ENCODE results near the gene MAPKBP1. TPM values are rescaled to one million over a fixed set of nuclear protein-coding genes. Genes with fewer than 3 reads are reported as not detected.
A peak's percentile ranks its signal among the peaks of the same experiment; 100 is the strongest.

The MAPKBP1 gene
- total and polyA plus RNA-seq, 3 experiments from 2014 or later, result 4.8 to 17.8 (median 16.0) TPM

GRCh38 chr15:41860049-41860828, 86.0 kb downstream of the MAPKBP1 start:
- Mint-ChIP-seq H3K9me3 (no peaks in the 10 kb centered on the region), H3K4me1 (peaks cover 11 to 14% (median 11%) of the 10 kb centered on the region in 3 donors), H3K27ac (no peak overlapping the region), H3K4me3 (no peak overlapping the region), H3K36me3 (no peaks in the 10 kb centered on the region), H3K27me3 (peaks cover 0 to 2% of the 10 kb centered on the region in 2 donors)
- Histone ChIP-seq H3K27me3 (ENCODE audit: insufficient read depth, low read length, poor library complexity, severe bottlenecking) (no peaks in the 10 kb centered on the region), H3K36me3 (ENCODE audit: insufficient read depth, low read length) (no peaks in the 10 kb centered on the region), H3K9me3 (ENCODE audit: low read length) (no peaks in the 10 kb centered on the region), H3K27ac (ENCODE audit: low read depth, low read length) (no peak overlapping the region), H3K4me3 (ENCODE audit: low read length) (no peak overlapping the region), H3K4me1 (ENCODE audit: insufficient read depth, low read length) (no peaks in the 10 kb centered on the region)
- CTCF ChIA-PET, result no interaction called here
- DNase-seq, result no peak
- POLR2A ChIA-PET, result no interaction called here

DNA sequence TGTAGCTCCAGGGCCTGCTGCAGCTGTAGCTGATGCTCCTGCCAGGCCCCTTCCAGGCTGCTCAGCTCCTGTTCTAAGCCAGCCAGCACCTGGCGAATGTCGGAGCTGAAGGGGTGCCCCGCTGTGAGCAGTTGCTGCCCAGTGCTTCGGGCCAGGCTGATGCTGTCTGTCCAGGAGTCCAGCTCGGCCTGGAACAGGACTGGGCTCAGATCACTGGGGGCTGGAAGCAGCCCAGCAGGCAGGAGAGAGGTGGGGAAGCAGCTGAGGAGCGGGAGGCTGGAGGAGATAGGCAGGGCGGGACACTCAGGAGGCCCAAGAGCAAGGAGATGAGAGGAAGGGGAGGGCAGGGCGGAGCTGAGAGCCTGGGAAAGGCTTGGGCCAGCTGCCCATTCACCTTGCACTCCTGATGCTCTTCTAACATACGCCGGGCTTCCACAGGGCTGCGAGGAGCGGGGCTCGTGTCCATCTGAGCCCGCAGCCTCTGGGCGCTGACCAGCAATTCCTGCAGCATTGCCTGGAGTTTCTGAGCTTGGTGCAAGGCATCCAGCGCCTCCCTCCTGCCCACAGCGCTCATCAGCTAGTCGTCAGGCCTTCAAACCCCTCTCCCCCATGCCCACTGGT, 87.6 kb downstream of the MAPKBP1 start:
- no peaks in the 10 kb centered on the region for H3K27me3 Mint-ChIP-seq
- CTCF ChIA-PET, result interaction anchor here (0.9 to 1.6 kb wide), 4 partner anchors 9 to 88 kb away, joined by 3 to 4 read pairs (median 3); partner anchors contain the start of gene MAPKBP1
- no peak for DNase-seq
- no peak overlapping the region for H3K27ac Mint-ChIP-seq
- no peaks in the 10 kb centered on the region for H3K9me3 Mint-ChIP-seq
- H3K9me3 ChIP-seq (ENCODE audit: low read length), result no peaks in the 10 kb centered on the region
- H3K4me3 Mint-ChIP-seq, result no peak overlapping the region
- no peaks in the 10 kb centered on the region for H3K4me1 ChIP-seq (ENCODE audit: insufficient read depth, low read length)
- H3K4me3 ChIP-seq (ENCODE audit: low read length), result no peak overlapping the region
- H3K27ac ChIP-seq (ENCODE audit: low read depth, low read length), result no peak overlapping the region
- no peaks in the 10 kb centered on the region for H3K27me3 ChIP-seq (ENCODE audit: insufficient read depth, low read length, poor library complexity, severe bottlenecking)
- no peaks in the 10 kb centered on the region for H3K36me3 ChIP-seq (ENCODE audit: insufficient read depth, low read length)
- H3K36me3 Mint-ChIP-seq, result no peaks in the 10 kb centered on the region
- POLR2A ChIA-PET, result interaction anchor here (0.5 kb wide), 1 partner anchor 271 kb away, joined by 3 read pairs; no protein-coding TSS in a partner anchor
- H3K4me1 Mint-ChIP-seq, result peaks cover 12 to 17% (median 14%) of the 10 kb centered on the region in 3 donors

- Mint-ChIP-seq H3K9me3 (no peaks in the 10 kb centered on the region), H3K27me3 (no peaks in the 10 kb centered on the region), H3K36me3 (no peaks in the 10 kb centered on the region), H3K27ac (peak overlapping the region in 3 of 8 donors; percentile 24 to 76 (median 56)), H3K4me3 (peak overlapping the region in 2 of 7 donors; percentile 12 to 15), H3K4me1 (peaks cover 12 to 17% (median 14%) of the 10 kb centered on the region in 3 donors)
- Histone ChIP-seq H3K27ac (ENCODE audit: low read depth, low read length) (no peak overlapping the region), H3K36me3 (ENCODE audit: insufficient read depth, low read length) (no peaks in the 10 kb centered on the region), H3K9me3 (ENCODE audit: low read length) (no peaks in the 10 kb centered on the region), H3K4me1 (ENCODE audit: insufficient read depth, low read length) (no peaks in the 10 kb centered on the region), H3K27me3 (ENCODE audit: insufficient read depth, low read length, poor library complexity, severe bottlenecking) (no peaks in the 10 kb centered on the region), H3K4me3 (ENCODE audit: low read length) (no peak overlapping the region)
- ChIA-PET CTCF (interaction anchor here (1.1 to 1.6 kb wide), 3 partner anchors 8 to 89 kb away, joined by 3 to 4 read pairs (median 3); partner anchors contain the start of gene MAPKBP1), POLR2A (no interaction called here)
- DNase-seq, result no peak
Observed at GRCh38 chr15:41862515-41863116, 88.3 kb downstream of the MAPKBP1 start.

- Histone ChIP-seq H3K4me3 (ENCODE audit: low read length) (no peak overlapping the region), H3K27me3 (ENCODE audit: insufficient read depth, low read length, poor library complexity, severe bottlenecking) (no peaks in the 10 kb centered on the region), H3K9me3 (ENCODE audit: low read length) (no peaks in the 10 kb centered on the region), H3K36me3 (ENCODE audit: insufficient read depth, low read length) (no peaks in the 10 kb centered on the region), H3K27ac (ENCODE audit: low read depth, low read length) (no peak overlapping the region), H3K4me1 (ENCODE audit: insufficient read depth, low read length) (peaks cover 3% of the 10 kb centered on the region)
- ChIA-PET POLR2A (no interaction called here), CTCF (no interaction called here)
- Mint-ChIP-seq H3K27me3 (no peaks in the 10 kb centered on the region), H3K9me3 (no peaks in the 10 kb centered on the region), H3K27ac (no peak overlapping the region), H3K36me3 (no peaks in the 10 kb centered on the region), H3K4me3 (no peak overlapping the region), H3K4me1 (peaks cover 11 to 17% (median 15%) of the 10 kb centered on the region in 3 donors)
- DNase-seq, result no peak
Observed at GRCh38 chr15:41865490-41866055, 91.3 kb downstream of the MAPKBP1 start.

- Histone ChIP-seq H3K27ac (ENCODE audit: low read depth, low read length) (no peak overlapping the region), H3K36me3 (ENCODE audit: insufficient read depth, low read length) (no peaks in the 10 kb centered on the region), H3K27me3 (ENCODE audit: insufficient read depth, low read length, poor library complexity, severe bottlenecking) (no peaks in the 10 kb centered on the region), H3K4me3 (ENCODE audit: low read length) (no peak overlapping the region), H3K4me1 (ENCODE audit: insufficient read depth, low read length) (peaks cover 8% of the 10 kb centered on the region), H3K9me3 (ENCODE audit: low read length) (no peaks in the 10 kb centered on the region)
- POLR2A ChIA-PET, result no interaction called here
- H3K27ac Mint-ChIP-seq, result no peak overlapping the region
- no peaks in the 10 kb centered on the region for H3K9me3 Mint-ChIP-seq
- H3K4me1 Mint-ChIP-seq, result peaks cover 16 to 22% (median 21%) of the 10 kb centered on the region in 3 donors
- CTCF ChIA-PET, result no interaction called here
- no peak for DNase-seq
- H3K4me3 Mint-ChIP-seq, result no peak overlapping the region
- H3K27me3 Mint-ChIP-seq, result no peaks in the 10 kb centered on the region
- H3K36me3 Mint-ChIP-seq, result no peaks in the 10 kb centered on the region
Observed at GRCh38 chr15:41866263-41866703, 92.0 kb downstream of the MAPKBP1 start.

GRCh38 chr15:41866872-41867579, 92.7 kb downstream of the MAPKBP1 start:
- Mint-ChIP-seq H3K4me3 (no peak overlapping the region), H3K9me3 (no peaks in the 10 kb centered on the region), H3K27ac (peak overlapping the region in 2 of 8 donors; percentile 35 to 66), H3K36me3 (no peaks in the 10 kb centered on the region), H3K27me3 (no peaks in the 10 kb centered on the region), H3K4me1 (peaks cover 16 to 24% (median 21%) of the 10 kb centered on the region in 3 donors)
- no peak for DNase-seq
- Histone ChIP-seq H3K4me1 (ENCODE audit: insufficient read depth, low read length) (peaks cover 8% of the 10 kb centered on the region), H3K9me3 (ENCODE audit: low read length) (no peaks in the 10 kb centered on the region), H3K4me3 (ENCODE audit: low read length) (no peak overlapping the region), H3K27me3 (ENCODE audit: insufficient read depth, low read length, poor library complexity, severe bottlenecking) (no peaks in the 10 kb centered on the region), H3K27ac (ENCODE audit: low read depth, low read length) (no peak overlapping the region), H3K36me3 (ENCODE audit: insufficient read depth, low read length) (no peaks in the 10 kb centered on the region)
- CTCF ChIA-PET, result no interaction called here
- POLR2A ChIA-PET, result no interaction called here

DNA sequence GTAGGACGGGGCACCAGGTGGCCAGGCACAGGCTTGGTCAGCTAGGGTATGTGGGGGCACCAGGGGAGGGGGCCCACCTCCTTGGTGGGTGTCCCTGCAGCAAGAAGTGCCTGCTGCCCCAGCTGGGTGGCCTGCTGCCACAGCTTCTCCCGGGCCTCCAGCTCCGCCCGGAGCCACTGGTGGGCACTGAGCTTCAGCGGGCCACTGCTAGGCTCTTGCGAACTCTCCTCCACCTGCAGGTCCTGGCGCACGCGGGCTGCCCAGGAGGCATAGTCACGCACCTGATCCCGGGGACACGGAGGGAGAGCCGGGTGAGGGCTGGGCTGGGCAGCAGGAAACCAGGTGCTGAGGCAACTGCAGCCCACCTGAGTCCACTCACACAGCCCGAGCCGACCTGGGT, 94.0 kb downstream of the MAPKBP1 start:
- no peak for DNase-seq
- Histone ChIP-seq H3K27ac (ENCODE audit: low read depth, low read length) (no peak overlapping the region), H3K4me3 (ENCODE audit: low read length) (no peak overlapping the region), H3K27me3 (ENCODE audit: insufficient read depth, low read length, poor library complexity, severe bottlenecking) (no peaks in the 10 kb centered on the region), H3K36me3 (ENCODE audit: insufficient read depth, low read length) (no peaks in the 10 kb centered on the region), H3K9me3 (ENCODE audit: low read length) (no peaks in the 10 kb centered on the region), H3K4me1 (ENCODE audit: insufficient read depth, low read length) (peaks cover 8% of the 10 kb centered on the region)
- Mint-ChIP-seq H3K27me3 (peaks cover 0 to 4% of the 10 kb centered on the region in 2 donors), H3K4me1 (peaks cover 15 to 20% (median 17%) of the 10 kb centered on the region in 3 donors), H3K36me3 (no peaks in the 10 kb centered on the region), H3K27ac (peak overlapping the region in 1 of 8 donors; percentile 52), H3K4me3 (no peak overlapping the region), H3K9me3 (no peaks in the 10 kb centered on the region)
- ChIA-PET POLR2A (no interaction called here), CTCF (no interaction called here)

Measured in CD8-positive, alpha-beta memory T cell (primary cell).